HepG2 (cell line): ENCODE data around the gene TACC3. TPM values are rescaled to one million over a fixed set of nuclear protein-coding genes. Genes with fewer than 3 reads are reported as not detected.

Source experiments
- BRCA1 ChIP-seq: sonication (generic); formaldehyde crosslinking; IDR thresholded peaks from 2 replicates; pipeline ENCODE4 v1.4.0; 2020; ENCODE audit warnings: missing genetic modification reagents
- CBX5 ChIP-seq: sonication (generic); formaldehyde crosslinking; IDR thresholded peaks from 2 replicates; pipeline ENCODE4 v1.4.0; 2020; ENCODE audit warnings: missing genetic modification reagents, borderline replicate concordance
- GMEB2 ChIP-seq: IDR thresholded peaks from 2 replicates; pipeline ENCODE4 v1.6.1; 2016; ENCODE audit warnings: missing biosample characterization, missing genetic modification reagents, low read depth
- POLR2G ChIP-seq: fragments of 200-400 bp; formaldehyde crosslinking; IDR thresholded peaks from 2 replicates; pipeline ENCODE4 v1.6.1; 2018; ENCODE audit warnings: mild to moderate bottlenecking, low read depth, low read length, moderate library complexity
- TFAP4 ChIP-seq: sonication (generic); IDR thresholded peaks from 2 replicates; pipeline ENCODE4 v1.6.1; 2016; ENCODE audit warnings: low read depth, borderline replicate concordance
- ZBTB10 ChIP-seq: sonication (generic); formaldehyde crosslinking; IDR thresholded peaks from 2 replicates; pipeline ENCODE4 v1.4.0; 2020; ENCODE audit warnings: missing genetic modification reagents, borderline replicate concordance
- ZEB1 ChIP-seq: IDR thresholded peaks from 2 replicates; pipeline ENCODE4 v1.6.1; 2012; ENCODE audit warnings: mild to moderate bottlenecking, low read depth, inconsistent platforms; ENCODE audit not compliant: insufficient replicate concordance
- ZKSCAN8 ChIP-seq: IDR thresholded peaks from 2 replicates; pipeline ENCODE4 v1.6.1; 2016; ENCODE audit warnings: borderline replicate concordance, missing genetic modification reagents, missing compliant biosample characterization
- ZNF362 ChIP-seq: sonication (generic); formaldehyde crosslinking; IDR thresholded peaks from 2 replicates; pipeline ENCODE4 v1.4.0; 2020; ENCODE audit warnings: missing genetic modification reagents, mild to moderate bottlenecking, borderline replicate concordance
- ZNF414 ChIP-seq: sonication (generic); formaldehyde crosslinking; IDR thresholded peaks from 2 replicates; pipeline ENCODE4 v1.5.0; 2020; ENCODE audit warnings: missing genetic modification reagents
- polyA plus RNA-seq, 8 experiments: library from polyadenylated mRNA; depleted of rRNA in 3 of 8; stranded (reverse) in 7 of 8; unstranded in 1 of 8; fragments of >200 nt; fragmentation: Illumina TruSeq in 4 of 8; extraction: Trizol in 4 of 8; gene quantifications; 2 replicates each; pipeline versions ENCODE4 v1.2.1 to v1.2.3, GENCODE V29; 2011 to 2016; ENCODE audit warnings: low read depth in 4 of 8, missing spikeins in 1 of 8, mixed read lengths in 1 of 8; ENCODE audit not compliant: insufficient read depth in 1 of 8
- total RNA-seq, 5 experiments: library from RNA; depleted of rRNA; stranded (reverse); fragments of >200 nt; fragmentation: Illumina TruSeq; extraction: Trizol; gene quantifications; 2 replicates each; pipeline ENCODE4 v1.2.3, GENCODE V29; 2016; ENCODE audit warnings: low read depth in 1 of 5
- TF ChIP-seq, protein P1 (sequence below): sonication (generic); formaldehyde crosslinking; IDR thresholded peaks from 2 replicates; pipeline ENCODE4 v1.8.0; 2022; ENCODE audit warnings: mild to moderate bottlenecking, missing genetic modification reagents; ENCODE audit not compliant: insufficient replicate concordance
- TF ChIP-seq, protein P2 (sequence below): IDR thresholded peaks from 2 replicates; pipeline ENCODE4 v1.6.1; 2016; ENCODE audit warnings: low read depth, missing genetic modification reagents, missing compliant biosample characterization

TACC3 gene
- total and polyA plus RNA-seq, 2 of the 13 experiments (the other 11 are each of a cell fraction or from before 2014, with no cell fraction given) = 20.3 to 21.2 TPM

DNA sequence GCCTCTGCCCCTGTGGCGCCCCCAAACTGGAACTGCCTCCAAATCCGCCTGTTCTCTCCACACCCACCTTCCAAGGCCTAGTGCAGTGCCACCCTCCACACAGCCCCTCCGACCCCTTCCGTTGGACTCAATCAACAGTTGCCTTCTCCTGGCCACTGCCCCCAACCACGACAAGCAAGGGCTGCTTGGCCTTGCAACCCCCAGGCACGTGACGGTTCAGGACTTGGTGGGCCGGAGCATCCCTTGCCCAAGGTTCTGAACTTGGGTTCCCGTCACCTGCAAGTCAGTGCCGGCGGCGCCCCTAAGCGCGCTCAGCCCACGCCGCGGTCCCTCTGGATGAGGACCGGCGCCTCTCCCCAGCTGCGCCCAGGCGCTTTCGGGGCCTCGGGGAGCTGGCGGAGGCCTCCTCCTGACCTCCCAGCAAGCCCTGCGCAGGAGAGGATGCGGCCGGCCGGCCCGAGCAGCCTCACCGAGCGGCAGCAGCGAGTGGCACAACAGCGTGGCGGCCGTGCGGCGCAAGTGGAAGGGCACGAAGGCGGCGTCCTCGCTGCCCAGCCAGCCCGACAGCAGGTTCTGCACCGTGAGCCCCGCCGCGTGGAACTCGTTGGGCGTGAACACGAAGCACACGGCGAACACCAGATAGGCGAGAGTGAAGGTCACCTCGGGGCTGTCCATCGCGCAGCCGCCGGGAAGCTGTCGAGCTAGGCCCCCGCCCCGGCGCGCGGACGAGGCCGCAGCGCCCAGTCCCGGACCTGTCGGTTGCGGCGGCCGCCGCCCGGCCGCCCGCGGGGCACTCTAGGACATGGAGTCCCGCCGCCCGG lies 948 bp upstream of the TACC3 start (continued):
- TF ChIP-seq BRCA1 (CRISPR knock-in tag) (peak; percentile 52; the same call in 1 of the 2 replicates), TFAP4 (no peak), ZEB1 (no peak), POLR2G (no peak; the same call in 1 of the 2 replicates), GMEB2 (CRISPR knock-in tag) (no peak), ZKSCAN8 (no peak), ZNF414 (CRISPR knock-in tag) (no peak; the same call in 1 of the 2 replicates), ZNF362 (0 out of 2 replicates have a peak, but pooled peaks have one; percentile 41), ZBTB10 (no peak), CBX5 (CRISPR knock-in tag) (no peak)
- TF ChIP-seq, protein P1, sequence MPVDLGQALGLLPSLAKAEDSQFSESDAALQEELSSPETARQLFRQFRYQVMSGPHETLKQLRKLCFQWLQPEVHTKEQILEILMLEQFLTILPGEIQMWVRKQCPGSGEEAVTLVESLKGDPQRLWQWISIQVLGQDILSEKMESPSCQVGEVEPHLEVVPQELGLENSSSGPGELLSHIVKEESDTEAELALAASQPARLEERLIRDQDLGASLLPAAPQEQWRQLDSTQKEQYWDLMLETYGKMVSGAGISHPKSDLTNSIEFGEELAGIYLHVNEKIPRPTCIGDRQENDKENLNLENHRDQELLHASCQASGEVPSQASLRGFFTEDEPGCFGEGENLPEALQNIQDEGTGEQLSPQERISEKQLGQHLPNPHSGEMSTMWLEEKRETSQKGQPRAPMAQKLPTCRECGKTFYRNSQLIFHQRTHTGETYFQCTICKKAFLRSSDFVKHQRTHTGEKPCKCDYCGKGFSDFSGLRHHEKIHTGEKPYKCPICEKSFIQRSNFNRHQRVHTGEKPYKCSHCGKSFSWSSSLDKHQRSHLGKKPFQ (CRISPR knock-in tag) = no peak
- TF ChIP-seq, protein P2, sequence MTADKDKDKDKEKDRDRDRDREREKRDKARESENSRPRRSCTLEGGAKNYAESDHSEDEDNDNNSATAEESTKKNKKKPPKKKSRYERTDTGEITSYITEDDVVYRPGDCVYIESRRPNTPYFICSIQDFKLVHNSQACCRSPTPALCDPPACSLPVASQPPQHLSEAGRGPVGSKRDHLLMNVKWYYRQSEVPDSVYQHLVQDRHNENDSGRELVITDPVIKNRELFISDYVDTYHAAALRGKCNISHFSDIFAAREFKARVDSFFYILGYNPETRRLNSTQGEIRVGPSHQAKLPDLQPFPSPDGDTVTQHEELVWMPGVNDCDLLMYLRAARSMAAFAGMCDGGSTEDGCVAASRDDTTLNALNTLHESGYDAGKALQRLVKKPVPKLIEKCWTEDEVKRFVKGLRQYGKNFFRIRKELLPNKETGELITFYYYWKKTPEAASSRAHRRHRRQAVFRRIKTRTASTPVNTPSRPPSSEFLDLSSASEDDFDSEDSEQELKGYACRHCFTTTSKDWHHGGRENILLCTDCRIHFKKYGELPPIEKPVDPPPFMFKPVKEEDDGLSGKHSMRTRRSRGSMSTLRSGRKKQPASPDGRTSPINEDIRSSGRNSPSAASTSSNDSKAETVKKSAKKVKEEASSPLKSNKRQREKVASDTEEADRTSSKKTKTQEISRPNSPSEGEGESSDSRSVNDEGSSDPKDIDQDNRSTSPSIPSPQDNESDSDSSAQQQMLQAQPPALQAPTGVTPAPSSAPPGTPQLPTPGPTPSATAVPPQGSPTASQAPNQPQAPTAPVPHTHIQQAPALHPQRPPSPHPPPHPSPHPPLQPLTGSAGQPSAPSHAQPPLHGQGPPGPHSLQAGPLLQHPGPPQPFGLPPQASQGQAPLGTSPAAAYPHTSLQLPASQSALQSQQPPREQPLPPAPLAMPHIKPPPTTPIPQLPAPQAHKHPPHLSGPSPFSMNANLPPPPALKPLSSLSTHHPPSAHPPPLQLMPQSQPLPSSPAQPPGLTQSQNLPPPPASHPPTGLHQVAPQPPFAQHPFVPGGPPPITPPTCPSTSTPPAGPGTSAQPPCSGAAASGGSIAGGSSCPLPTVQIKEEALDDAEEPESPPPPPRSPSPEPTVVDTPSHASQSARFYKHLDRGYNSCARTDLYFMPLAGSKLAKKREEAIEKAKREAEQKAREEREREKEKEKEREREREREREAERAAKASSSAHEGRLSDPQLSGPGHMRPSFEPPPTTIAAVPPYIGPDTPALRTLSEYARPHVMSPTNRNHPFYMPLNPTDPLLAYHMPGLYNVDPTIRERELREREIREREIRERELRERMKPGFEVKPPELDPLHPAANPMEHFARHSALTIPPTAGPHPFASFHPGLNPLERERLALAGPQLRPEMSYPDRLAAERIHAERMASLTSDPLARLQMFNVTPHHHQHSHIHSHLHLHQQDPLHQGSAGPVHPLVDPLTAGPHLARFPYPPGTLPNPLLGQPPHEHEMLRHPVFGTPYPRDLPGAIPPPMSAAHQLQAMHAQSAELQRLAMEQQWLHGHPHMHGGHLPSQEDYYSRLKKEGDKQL = no peak
